Stimulated activated CD4-positive, alpha-beta T cell treated with anti-CD3 and anti-CD28 coated beads, Interleukin-15, amount 100 ng/mL, for 48 hours (primary cell): ENCODE results near the gene ORMDL1.
A peak's percentile ranks its signal among the peaks of the same experiment; 100 is the strongest.
"Not testable (repeated sequence)": the region's sequence is repeated elsewhere in the genome, so short reads cannot be mapped to it uniquely, and the experiment has no call there.

Experiments
- DNase-seq, 2 donors: peaks; one replicate each; pipeline ENCODE4 v3.0.0-alpha.2; 2020; ENCODE audit warnings: low read depth in 2 of 2

Gene ORMDL1

DNA sequence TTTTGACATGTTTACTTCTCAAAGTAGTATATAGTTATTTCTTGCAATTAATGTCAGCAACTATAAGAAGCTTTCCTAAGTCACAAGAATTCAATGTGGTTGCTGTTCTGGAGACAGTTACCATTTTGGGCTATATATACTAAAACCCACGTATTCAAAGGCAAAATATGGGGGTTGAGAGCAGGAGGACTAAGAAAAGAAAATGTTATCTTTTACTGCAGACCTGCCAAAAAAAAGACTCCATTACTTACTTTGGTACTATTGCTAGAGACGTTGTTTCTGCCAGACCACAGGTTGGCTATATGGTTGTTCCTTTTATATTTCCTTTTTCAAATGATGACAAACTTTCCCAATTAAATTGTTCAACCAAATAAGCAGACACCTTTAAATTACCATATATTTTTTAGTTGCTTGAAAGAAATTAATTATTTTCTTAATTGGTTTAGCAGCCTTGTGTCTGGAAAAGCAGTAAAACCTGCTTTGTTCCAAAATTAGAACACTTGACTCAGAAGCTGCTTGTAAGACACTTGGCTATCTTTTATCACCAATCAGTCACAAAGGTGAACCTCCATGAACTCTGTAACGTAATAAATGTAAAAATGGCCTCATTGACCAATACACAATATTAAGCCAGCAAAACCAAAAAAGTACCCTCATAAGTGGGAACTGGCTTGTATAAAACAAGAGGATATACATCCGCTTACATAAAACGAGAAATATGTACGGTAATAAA, 13.4 kb downstream of the ORMDL1 start:
- DNase-seq: no peak

DNA sequence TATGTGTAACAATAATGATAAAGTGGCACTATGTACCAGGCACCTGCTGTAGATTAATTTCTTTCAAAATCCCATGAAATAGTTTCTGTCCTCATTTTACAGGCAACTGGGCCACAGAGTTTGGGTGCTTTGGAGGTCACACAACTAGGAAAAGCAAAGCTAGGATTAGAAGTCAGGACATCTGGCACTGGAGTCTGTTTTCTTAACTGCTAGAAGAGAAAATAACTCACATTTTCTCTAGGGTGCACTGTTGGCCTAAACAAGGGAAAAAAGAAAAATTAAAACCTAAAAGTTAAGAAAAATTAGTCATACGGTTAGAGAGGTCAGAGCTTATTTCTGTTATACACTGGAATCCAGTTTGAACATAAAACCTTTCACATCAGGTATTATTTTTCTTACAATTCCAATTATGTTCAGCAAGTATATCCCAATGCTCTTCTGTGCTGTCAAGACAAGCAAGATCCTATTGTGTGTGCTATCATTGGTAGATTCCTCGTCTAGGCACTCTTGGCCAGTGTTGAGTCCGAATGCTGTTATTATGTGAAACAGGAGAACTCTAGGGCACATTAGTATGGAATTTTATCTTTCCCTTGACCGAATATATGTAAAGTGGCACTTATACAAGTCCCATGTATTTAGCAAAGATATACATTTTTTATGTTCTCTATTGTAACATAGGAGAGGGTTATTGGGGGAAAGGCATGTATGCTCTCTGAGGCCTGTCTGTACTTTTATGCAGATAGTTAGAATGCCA, 20.1 kb downstream of the ORMDL1 start:
- DNase-seq: no peak

DNA sequence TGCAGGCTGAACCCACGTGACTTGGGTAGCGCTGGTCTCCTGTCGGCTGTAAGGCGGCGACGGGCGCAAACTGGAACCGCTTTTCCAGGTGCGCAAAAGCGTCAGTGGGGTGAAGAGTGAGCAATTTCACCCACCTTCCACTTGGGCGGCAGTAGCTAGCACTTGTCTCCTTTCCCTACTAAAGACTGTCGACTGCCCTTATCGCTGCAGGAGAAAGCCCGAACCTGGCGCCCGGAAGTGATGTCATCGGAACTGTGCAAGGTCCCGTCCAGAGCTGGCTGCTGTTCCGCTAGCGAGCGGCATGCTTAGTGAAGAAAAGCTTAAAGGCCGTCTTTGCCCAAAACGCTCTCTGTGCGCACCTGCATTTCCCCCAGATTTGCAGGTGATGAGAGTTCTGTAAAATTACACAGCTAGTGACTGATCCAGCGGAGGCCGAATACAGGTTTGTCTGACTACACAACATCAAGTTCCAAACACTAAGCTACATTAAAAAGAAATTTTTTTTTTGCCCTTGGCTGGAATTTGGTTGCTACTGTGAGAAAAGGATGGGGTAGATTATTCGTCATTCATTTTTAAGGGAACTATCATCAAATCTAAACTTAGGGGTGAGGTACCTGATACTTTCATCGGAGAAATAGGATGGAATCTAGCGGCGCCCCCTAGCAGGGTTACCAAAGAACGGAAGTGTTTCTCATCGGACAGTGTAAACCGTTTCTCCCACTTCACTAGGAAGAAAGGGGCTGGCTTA, 21.4 kb downstream of the ORMDL1 start, which contains the start of gene OSGEPL1:
Gene OSGEPL1, minus strand, starts transcription at position 242 of the 748 bp plus-strand sequence. CDS start 1,152 bp downstream, outside the sequence.
- peak; percentile 88 to 91 for DNase-seq

DNA sequence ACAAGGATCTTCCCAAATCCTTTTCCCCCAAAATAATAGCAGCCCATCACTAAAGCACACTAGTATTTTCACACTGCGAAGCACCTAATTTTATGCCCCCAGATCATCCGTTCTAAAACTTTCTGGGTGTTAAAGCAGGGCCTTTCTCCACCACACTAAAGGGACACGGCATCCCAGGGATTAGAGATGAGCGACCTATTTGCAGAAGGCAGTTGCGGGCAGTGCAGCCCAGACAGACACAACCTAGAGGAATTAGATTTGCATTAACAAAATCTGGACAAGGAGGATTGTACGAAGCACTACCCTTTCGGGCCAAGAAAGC, 21.9 kb downstream of the ORMDL1 start:
- no peak for DNase-seq

DNA sequence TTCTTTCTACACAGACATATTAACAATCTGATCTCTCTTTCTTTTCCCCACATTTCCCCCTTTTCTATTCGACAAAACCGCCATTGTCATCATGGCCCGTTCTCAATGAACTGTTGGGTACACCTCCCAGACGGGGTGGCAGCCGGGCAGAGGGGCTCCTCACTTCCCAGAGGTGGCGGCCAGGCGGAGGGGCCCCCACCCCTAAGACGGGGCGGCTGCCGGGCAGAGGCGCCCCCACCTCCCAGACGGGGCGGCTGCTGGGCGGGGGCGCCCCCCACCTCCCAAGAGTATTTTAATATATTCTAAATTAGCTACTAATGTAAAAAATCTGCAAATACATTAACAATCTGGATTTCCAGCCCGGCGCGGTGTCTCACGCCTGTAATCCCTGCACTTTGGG, 24.0 kb downstream of the ORMDL1 start:
- DNase-seq: not testable (repeated sequence)

DNA sequence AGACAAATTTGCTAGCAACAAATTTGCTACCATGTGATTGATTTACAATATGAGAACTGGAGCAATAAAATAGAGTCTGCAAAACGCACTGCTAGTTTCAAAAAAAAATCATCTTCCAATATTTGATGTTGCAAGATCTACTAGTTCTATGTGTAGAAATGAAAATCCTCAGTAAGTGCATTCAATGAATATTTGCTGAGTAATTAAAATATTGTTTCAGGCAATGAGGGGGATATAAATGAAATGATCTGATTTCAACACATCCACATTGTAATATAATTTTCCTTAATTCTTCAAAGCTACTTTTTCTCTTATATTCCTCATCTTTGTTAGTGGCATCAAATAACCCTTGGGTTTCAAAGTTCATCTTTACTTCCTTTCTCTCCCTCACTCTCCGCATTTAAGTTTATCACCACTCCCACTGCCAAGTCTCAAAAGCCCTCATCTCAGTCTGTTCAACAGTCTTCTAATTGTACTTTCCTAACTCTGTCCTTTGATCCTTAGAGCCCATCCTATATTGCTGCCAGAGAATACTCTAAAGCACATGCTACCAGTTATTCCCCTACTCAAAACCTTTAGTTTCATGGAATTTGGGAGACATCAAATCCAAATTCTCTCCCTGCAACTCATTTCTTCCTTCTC, 27.7 kb downstream of the ORMDL1 start:
- DNase-seq: no peak

DNA sequence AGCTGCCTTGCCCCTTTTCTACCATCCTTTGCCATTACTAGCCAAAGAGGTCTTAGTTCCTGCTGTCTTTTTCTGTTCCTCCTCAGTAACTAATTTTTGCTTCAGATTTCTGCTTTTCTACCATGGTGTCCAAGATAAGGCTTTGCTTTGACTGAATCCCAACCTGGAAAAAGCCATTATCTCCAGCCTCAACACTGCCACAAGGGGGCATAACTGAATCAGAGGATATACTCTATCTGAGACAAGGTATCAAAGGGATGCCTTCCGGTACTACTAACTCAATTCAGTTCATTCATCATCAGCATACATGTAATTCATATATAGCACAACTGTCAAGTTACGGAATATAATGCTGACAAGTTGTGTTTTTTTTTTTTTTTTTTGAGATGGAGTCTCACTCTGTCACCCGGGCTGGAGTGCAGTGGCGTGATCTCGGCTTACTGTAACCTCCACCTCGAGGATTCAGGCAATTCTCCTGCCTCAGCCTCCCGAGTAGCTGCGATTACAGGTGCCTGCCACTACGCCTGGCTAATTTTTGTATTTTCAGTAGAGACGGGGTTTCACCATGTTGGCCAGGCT, 33.0 kb downstream of the ORMDL1 start:
- DNase-seq: peak in 1 of 2 donors; percentile 17

DNA sequence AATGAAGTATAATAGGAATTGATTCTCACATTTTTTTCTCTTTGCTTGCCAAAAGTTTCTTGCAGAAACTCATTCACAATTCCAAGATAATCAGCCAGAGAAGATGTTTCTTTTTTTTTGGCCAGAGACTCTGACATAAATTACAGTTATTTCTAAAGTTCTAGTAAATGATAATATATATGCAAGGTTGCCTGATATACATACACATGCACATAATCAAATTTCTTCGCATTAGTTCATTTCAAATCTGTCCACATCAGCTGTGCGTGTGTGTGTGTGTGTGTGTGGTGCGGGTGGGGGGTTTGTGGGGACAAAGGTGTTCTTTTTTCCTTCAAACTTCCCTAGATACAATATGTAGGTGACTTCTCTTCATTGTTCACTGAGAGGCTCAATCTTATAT, 54.7 kb downstream of the ORMDL1 start:
- DNase-seq: no peak

DNA sequence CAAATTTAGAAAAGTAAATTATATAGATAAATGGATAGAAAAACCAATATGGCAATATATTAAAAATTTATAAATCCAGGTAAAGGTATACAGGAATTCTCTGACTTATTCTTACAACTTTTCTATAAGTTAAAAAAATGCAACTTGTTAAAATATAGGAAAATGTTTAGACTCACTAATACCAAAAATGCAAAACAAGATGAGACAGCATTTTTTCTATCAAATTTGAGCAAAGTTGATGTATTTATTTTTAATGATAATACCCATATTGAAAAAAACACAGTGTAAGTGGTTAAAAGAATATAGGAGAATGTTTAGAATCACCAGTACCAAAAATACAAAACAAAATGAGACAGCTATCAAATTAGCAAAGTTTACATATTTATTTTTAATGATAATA, 57.3 kb downstream of the ORMDL1 start:
- no peak for DNase-seq

DNA sequence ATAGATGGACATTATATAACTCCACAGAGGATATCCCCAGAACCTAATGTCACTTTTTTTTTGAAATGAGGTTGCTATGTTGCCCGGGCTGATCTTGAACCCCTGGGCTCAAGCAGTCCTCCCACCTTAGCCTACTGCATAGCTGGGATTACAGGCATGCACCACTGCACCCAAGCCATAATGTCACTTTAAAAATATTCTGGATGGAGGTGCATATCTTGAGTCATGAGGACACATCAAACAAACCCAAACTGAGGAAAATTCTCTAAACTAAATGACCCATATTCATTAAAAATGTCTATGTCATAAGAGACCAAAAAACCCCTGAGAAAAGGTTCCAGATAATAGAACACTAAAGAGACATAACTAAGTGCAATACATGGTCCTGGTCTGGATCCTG, 57.9 kb downstream of the ORMDL1 start:
- no peak for DNase-seq

DNA sequence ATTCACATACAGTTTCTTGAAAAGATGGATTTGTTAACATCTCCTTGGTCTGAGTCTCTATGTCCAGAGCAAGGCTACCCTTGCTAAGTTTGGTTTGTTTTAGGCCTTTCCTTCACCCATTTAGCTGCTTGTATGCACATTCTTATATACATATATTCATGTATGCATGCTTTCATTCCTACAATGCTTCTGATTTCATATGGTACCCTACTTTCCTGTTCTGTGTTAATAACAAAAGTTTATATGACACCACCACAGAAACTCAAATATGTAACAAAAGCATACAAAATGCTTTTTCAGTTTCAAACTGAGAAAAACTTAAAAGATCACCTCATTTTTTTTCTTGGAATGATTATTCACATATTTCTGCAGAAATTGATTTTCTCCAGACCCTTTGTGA, 60.9 kb downstream of the ORMDL1 start:
- DNase-seq: no peak
